ENCODE results near the gene KDM6B.

KDM6B gene

DNA sequence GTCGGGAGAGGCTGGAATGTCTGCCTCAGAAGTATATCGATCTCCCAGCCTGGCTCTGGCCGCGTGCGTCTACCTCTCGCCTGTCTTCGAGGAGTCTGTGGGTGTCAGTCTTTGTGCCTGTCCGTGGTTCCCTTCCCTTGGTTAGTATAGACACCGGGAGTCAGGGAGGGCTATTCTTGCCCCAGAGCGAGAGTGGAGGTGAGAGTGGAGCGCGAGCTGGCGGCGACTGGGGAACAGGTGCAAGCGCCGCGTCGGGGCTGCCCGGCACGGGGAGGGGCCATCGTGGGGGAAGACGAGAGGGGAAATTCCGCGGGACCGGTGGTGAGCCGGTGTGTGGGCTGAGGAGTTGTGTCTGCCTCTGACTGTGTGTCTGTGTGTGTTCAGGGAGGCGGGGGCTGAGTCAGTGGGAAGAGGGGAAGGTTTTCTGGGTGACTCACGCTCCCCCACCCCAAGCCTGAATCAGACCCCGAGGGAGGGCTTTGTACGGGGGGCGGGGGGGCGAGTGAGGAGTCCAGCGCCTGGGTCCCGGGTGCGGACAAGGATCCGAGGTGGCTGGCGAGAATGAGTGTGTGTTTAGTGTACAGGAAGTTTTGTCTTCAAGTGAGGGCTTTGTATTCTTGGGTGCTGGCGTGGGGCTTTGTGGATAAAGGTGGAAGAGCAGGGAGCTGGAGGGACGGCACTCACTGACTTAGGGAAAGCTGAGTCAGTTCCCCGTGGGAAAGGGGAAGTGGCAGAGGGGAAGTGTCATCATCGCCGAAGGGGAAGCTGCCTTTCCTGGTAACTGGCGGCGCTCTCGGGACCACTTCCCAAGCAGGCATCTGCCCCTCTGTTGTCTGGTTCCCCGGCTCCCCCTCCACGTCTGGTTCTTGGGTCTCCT, 8.6 kb downstream of the KDM6B start:
- DNase-seq = peak; percentile 52

DNA sequence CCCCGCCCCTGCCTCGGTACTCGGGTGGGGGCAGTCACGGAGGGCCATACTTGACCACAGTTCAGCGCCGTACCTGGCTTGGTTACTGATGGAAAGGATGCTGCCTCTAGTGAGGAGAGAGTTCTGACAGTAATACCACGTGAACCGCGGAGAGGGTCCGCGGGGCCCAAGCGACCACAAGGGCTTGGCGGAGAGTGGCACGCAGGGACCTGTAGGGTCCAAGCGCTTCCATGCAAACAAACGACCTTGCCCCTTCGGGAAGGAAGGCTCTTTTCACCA, 9.2 kb downstream of the KDM6B start:
- no peak for DNase-seq

DNA sequence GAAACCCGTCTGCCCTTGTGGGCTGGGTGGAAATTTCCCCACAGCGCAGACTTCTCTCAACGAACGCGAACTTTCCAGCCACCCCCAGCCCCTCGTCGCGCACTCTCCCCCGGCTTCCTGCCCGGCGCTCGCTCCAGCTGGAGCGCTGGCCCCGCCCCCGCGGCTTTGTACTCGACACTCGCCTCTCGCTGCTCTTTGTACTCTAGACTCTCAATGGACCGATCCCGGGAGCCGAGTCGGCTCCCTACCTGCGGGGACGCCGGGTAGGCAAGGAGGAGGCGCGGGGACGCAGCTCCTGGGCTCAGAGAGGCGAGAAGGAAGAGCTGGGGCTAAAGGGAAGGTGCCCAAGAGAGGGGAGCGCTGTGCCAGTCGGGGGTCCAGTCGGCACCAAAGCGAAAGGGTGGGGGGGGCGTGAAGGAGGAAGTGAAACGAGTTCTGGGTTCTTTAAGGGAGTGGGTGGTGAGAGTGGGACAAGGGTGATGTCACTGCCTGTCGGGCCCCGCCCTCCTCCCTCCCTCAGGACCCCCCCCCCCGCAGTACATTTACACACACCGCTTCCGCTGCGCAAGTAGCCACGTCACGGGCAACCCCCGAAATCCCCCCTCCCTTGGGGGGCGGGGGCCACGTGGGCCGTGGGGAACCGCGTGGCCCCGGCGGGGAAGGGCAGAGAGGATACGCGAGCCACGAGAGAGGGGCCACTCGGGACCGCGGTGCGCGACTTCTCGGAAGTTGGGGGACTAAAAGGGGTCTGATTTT, 9.7 kb downstream of the KDM6B start:
- peak; percentile 41 for DNase-seq

DNA sequence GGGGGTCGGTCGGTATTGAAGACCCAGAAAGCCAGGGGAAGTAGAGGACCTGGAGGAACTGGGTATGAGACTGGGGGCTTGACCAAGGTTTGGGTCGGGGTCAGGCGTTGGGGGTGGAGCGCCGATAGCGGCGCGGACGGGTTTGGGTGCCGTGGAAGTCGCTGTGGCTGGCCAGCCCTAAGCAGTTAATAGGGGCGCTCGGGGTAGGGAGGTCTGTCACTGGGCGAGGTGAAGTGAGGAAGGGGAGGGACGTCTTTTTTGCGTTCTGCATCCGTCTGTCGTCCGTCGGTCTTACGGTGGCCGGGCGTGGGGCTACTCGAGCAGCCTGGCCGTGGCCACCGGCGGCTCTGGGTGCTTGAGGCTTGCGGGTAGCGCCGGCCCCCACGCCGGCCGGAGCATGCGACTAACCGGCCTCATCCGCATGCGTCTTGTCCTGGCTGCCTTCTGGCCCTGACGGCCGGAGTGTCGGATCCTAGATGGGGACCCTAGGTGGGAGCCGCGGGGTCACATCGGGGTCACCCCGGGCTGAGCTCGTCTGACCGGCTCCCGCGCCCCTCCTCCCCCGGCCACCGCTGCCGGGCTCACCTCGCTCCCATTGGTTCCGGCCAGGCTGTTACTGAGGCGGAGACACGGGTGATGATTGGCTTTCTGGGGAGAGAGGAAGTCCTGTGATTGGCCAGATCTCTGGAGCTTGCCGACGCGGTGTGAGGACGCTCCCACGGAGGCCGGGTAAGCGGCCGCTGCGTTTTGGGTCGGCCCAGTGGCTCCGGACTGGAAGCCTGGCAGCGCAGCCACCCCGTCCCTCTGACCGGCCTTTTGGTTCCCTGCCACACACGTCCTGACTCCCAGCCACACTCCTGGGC, 10.5 kb downstream of the KDM6B start:
- peak; percentile 83 for DNase-seq

DNA sequence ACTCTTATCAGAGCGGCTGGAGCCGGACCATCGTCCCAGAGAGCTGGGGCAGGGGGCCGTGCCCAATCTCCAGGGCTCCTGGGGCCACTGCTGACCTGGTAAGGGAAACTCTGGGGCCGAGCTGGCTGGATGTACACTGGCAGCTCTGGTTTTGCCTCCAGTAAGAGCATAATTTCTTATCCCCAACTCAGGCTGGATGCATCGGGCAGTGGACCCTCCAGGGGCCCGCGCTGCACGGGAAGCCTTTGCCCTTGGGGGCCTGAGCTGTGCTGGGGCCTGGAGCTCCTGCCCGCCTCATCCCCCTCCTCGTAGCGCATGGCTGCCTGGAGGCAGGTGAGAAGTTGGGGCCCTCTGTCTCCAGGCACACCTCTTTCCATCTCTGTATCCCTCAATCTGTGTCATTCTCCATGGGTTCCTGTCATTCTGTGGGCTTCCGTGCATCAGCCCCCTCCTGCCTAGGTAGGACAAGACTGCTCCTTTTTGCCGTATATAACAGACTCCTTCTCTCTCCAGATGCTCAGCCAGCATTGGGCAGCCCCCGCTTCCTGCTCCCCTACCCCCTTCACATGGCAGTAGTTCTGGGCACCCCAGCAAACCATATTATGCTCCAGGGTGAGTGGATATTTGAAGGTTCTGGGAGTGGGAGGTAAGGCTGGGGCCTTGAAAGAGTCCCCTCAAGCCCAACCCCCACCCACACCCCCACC, 11.5 kb downstream of the KDM6B start:
- no peak for DNase-seq

DNA sequence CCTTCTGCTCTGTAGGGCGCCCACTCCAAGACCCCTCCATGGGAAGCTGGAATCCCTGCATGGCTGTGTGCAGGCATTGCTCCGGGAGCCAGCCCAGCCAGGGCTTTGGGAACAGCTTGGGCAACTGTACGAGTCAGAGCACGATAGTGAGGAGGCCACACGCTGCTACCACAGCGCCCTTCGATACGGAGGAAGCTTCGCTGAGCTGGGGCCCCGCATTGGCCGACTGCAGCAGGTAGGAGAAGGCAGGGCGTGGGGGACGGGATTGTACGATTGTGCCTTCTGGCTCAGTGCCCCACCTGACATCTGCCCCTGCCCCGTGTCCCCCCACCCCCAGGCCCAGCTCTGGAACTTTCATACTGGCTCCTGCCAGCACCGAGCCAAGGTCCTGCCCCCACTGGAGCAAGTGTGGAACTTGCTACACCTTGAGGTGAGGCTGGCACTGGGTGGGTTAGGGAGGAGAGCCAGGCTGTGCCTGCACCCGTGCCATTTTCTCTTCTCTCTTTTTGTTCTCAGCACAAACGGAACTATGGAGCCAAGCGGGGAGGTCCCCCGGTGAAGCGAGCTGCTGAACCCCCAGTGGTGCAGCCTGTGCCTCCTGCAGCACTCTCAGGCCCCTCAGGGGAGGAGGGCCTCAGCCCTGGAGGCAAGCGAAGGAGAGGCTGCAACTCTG, 12.2 kb downstream of the KDM6B start:
- no peak for DNase-seq

DNA sequence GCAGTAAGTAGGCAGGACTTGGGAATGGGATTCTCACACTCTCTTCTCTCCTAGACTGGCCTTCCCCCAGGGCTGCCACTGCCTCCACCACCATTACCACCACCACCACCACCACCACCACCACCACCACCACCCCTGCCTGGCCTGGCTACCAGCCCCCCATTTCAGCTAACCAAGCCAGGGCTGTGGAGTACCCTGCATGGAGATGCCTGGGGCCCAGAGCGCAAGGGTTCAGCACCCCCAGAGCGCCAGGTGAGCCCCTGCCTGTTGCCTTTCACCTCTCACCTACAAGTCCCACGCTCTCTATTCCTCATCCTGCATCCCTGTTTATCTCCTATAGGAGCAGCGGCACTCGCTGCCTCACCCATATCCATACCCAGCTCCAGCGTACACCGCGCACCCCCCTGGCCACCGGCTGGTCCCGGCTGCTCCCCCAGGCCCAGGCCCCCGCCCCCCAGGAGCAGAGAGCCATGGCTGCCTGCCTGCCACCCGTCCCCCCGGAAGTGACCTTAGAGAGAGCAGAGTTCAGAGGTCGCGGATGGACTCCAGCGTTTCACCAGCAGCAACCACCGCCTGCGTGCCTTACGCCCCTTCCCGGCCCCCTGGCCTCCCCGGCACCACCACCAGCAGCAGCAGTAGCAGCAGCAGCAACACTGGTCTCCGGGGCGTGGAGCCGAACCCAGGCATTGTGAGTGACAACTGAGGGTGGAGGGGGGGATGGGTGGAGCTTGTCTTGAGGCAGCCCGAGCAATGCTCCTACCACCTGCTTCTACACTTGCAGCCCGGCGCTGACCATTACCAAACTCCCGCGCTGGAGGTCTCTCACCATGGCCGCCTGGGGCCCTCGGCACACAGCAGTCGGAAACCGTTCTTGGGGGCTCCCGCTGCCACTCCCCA, 13.0 kb downstream of the KDM6B start:
- no peak for DNase-seq

DNA sequence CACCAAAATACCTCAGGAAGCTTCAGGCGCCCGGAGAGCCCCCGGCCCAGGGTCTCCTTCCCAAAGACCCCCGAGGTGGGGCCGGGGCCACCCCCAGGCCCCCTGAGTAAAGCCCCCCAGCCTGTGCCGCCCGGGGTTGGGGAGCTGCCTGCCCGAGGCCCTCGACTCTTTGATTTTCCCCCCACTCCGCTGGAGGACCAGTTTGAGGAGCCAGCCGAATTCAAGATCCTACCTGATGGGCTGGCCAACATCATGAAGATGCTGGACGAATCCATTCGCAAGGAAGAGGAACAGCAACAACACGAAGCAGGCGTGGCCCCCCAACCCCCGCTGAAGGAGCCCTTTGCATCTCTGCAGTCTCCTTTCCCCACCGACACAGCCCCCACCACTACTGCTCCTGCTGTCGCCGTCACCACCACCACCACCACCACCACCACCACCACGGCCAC, 14.1 kb downstream of the KDM6B start:
- DNase-seq = no peak

DNA sequence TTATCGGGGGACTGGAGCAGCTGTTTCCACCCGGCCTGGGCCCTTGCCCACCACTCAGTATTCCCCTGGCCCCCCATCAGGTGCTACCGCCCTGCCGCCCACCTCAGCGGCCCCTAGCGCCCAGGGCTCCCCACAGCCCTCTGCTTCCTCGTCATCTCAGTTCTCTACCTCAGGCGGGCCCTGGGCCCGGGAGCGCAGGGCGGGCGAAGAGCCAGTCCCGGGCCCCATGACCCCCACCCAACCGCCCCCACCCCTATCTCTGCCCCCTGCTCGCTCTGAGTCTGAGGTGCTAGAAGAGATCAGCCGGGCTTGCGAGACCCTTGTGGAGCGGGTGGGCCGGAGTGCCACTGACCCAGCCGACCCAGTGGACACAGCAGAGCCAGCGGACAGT, 14.7 kb downstream of the KDM6B start:
- no peak for DNase-seq

DNA sequence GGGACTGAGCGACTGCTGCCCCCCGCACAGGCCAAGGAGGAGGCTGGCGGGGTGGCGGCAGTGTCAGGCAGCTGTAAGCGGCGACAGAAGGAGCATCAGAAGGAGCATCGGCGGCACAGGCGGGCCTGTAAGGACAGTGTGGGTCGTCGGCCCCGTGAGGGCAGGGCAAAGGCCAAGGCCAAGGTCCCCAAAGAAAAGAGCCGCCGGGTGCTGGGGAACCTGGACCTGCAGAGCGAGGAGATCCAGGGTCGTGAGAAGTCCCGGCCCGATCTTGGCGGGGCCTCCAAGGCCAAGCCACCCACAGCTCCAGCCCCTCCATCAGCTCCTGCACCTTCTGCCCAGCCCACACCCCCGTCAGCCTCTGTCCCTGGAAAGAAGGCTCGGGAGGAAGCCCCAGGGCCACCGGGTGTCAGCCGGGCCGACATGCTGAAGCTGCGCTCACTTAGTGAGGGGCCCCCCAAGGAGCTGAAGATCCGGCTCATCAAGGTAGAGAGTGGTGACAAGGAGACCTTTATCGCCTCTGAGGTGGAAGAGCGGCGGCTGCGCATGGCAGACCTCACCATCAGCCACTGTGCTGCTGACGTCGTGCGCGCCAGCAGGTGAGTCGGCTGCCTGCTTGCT, 15.2 kb downstream of the KDM6B start:
- DNase-seq = no peak

DNA sequence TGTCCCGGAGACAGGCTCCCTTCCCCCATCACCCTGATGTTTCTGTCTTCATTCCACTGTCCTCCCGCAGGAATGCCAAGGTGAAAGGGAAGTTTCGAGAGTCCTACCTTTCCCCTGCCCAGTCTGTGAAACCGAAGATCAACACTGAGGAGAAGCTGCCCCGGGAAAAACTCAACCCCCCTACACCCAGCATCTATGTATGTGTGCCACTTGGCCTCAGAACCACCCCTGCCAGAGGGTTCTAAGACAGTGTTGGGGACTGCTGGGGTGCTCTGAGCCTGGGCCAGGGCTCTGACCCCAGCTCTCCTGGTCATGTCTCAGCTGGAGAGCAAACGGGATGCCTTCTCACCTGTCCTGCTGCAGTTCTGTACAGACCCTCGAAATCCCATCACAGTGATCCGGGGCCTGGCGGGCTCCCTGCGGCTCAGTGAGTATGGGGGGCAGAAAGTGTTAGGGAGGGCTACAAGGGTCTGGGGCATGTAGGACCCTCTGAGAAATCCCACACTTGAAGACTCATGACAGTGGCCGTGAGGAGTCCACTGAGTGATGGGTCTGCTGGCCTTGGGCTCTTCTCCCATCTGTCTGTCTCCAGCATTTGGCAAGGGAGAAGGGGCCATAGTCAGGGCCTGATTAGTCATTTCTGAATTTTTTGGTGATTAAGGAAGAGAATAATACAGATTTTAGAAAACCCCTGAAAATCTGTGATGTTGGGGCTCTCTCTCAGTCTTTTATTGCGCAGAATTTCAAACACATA, 15.9 kb downstream of the KDM6B start:
- no peak for DNase-seq

DNA sequence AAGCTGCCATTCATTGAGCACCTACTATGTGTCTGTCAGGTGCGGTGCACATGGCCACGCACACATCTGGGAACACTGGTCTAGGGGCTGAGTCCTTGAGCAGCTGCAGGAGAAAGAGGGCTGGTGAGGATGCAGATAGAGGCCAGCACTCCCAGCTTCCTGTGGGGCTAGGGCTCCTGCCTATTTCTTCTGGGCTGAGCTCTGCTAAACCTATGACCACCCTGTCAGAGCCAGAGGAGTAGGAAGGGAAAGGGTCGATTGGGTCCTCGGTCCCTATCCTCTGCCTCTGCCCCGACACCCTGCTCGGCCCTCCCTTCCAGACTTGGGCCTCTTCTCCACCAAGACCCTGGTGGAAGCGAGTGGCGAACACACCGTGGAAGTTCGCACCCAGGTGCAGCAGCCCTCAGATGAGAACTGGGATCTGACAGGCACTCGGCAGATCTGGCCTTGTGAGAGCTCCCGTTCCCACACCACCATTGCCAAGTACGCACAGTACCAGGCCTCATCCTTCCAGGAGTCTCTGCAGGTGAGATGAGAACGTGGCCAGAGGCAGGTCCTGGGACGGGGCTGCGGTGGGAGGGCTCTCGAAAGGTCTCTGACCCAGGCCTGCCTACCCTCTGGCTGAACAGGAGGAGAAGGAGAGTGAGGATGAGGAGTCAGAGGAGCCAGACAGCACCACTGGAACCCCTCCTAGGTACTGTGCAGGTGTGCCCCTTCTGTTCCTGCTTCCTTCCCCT, 16.9 kb downstream of the KDM6B start:
- DNase-seq = no peak

DNA sequence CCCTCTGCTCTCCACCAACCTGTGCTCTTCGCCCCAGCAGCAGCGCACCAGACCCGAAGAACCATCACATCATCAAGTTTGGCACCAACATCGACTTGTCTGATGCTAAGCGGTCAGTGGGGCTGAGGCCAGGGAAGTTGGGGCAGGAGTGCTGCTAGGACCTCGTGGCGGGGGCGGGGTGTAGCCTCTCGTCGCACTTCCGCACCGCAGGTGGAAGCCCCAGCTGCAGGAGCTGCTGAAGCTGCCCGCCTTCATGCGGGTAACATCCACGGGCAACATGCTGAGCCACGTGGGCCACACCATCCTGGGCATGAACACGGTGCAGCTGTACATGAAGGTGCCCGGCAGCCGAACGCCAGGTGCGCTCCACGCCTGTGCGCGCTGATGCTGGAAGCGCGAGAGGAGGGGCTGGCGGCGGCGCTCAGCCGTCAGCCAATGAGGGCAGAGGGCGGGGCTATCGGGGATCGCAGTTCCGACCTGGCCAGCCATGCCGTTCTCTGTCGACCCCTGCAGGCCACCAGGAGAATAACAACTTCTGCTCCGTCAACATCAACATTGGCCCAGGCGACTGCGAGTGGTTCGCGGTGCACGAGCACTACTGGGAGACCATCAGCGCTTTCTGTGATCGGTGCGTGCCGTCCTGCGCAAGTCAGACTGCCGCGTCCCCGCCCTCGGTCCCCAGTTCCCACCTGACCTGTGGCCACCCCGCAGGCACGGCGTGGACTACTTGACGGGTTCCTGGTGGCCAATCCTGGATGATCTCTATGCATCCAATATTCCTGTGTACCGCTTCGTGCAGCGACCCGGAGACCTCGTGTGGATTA, 17.6 kb downstream of the KDM6B start:
- DNase-seq = peak; percentile 95

DNA sequence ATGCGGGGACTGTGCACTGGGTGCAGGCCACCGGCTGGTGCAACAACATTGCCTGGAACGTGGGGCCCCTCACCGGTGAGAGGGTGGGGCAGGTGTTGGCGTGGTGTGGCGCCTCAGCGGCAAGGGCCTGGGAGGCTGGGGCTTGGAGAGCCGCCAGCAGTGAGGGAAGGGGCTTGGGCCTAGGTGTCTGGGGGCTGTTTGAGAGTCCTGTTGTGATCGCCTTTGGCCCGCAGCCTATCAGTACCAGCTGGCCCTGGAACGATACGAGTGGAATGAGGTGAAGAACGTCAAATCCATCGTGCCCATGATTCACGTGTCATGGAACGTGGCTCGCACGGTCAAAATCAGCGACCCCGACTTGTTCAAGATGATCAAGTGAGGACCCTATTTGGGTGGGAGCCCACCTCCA, 18.2 kb downstream of the KDM6B start:
- no peak for DNase-seq

DNA sequence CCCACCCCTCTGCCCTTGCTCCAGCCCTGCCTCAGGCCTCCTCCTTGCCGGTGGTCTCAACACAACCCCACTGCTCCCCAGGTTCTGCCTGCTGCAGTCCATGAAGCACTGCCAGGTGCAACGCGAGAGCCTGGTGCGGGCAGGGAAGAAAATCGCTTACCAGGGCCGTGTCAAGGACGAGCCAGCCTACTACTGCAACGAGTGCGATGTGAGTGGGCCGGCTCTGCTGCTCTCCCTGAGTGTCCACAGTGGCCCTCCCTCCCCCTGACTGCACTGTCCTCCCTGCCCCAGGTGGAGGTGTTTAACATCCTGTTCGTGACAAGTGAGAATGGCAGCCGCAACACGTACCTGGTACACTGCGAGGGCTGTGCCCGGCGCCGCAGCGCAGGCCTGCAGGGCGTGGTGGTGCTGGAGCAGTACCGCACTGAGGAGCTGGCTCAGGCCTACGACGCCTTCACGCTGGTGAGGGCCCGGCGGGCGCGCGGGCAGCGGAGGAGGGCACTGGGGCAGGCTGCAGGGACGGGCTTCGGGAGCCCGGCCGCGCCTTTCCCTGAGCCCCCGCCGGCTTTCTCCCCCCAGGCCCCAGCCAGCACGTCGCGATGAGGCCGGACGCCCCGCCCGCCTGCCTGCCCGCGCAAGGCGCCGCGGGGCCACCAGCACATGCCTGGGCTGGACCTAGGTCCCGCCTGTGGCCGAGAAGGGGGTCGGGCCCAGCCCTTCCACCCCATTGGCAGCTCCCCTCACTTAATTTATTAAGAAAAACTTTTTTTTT, 19.1 kb downstream of the KDM6B start:
- DNase-seq = no peak

DNA sequence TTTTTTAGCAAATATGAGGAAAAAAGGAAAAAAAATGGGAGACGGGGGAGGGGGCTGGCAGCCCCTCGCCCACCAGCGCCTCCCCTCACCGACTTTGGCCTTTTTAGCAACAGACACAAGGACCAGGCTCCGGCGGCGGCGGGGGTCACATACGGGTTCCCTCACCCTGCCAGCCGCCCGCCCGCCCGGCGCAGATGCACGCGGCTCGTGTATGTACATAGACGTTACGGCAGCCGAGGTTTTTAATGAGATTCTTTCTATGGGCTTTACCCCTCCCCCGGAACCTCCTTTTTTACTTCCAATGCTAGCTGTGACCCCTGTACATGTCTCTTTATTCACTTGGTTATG, 19.6 kb downstream of the KDM6B start:
- no peak for DNase-seq

DNA sequence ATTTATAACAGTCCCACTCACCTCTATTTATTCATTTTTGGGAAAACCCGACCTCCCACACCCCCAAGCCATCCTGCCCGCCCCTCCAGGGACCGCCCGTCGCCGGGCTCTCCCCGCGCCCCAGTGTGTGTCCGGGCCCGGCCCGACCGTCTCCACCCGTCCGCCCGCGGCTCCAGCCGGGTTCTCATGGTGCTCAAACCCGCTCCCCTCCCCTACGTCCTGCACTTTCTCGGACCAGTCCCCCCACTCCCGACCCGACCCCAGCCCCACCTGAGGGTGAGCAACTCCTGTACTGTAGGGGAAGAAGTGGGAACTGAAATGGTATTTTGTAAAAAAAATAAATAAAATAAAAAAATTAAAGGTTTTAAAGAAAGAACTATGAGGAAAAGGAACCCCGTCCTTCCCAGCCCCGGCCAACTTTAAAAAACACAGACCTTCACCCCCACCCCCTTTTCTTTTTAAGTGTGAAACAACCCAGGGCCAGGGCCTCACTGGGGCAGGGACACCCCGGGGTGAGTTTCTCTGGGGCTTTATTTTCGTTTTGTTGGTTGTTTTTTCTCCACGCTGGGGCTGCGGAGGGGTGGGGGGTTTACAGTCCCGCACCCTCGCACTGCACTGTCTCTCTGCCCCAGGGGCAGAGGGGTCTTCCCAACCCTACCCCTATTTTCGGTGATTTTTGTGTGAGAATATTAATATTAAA, 20.2 kb downstream of the KDM6B start:
- no peak for DNase-seq
